ENCODE results near the gene TNFRSF1A. TPM values are rescaled to one million over a fixed set of nuclear protein-coding genes. Genes with fewer than 3 reads are reported as not detected.

The TNFRSF1A gene
- total RNA-seq, 1 experiment from 2014 or later, result 91.5 TPM

GRCh38 chr12:6328045-6328779 lies 13.7 kb downstream of the TNFRSF1A start:
- H3K27me3 ChIP-seq (replicated peaks; ENCODE audit: insufficient read depth, low read depth, low read length, poor library complexity), result no peaks in the 10 kb centered on the region
- CTCF ChIA-PET, result interaction anchor here (0.6 kb wide), 1 partner anchor 114 kb away, joined by 8 read pairs; no protein-coding TSS in a partner anchor
- TF ChIP-seq EZH2 (IDR thresholded peaks at IDR 0.05; ENCODE audit: borderline replicate concordance, low read depth, low read length, poor library complexity, severe bottlenecking) (no peak), CTCF (conservative IDR thresholded peaks at IDR 0.05; ENCODE audit: low read depth, low read length) (no peak)
- peaks cover 47% of the 10 kb centered on the region for H3K36me3 ChIP-seq (ENCODE audit: insufficient read depth, low read length, poor library complexity, severe bottlenecking)
- peaks cover 23% of the 10 kb centered on the region for H3K4me1 ChIP-seq (ENCODE audit: insufficient read depth, low read length, poor library complexity, severe bottlenecking)
- BruUV-seq (replicated peaks), result no TSS peak
- intact Hi-C loops (cut with micrococcal nuclease; ENCODE audit: unreplicated experiment), result no loop called here
- no peak overlapping the region for H3K4me3 ChIP-seq (ENCODE audit: low read depth, low read length, poor library complexity, severe bottlenecking)
- DNase-seq (ENCODE audit: low spot score), result no peak
- H3K9me3 ChIP-seq (ENCODE audit: low read depth, low read length, poor library complexity, severe bottlenecking), result no peaks in the 10 kb centered on the region
- no peak overlapping the region for H3K27ac ChIP-seq (ENCODE audit: low read depth, low read length, poor library complexity, severe bottlenecking)
- POLR2A ChIA-PET (ENCODE audit: low non-redundant PET), result no interaction called here

- peaks cover 40% of the 10 kb centered on the region for H3K36me3 ChIP-seq (ENCODE audit: insufficient read depth, low read length, poor library complexity, severe bottlenecking)
- no peak overlapping the region for H3K4me3 ChIP-seq (ENCODE audit: low read depth, low read length, poor library complexity, severe bottlenecking)
- H3K4me1 ChIP-seq (ENCODE audit: insufficient read depth, low read length, poor library complexity, severe bottlenecking), result peaks cover 28% of the 10 kb centered on the region
- DNase-seq (ENCODE audit: low spot score), result no peak
- BruUV-seq (replicated peaks), result no TSS peak
- ChIA-PET CTCF (interaction anchor here (0.8 to 1.7 kb wide), 3 partner anchors 40 to 212 kb away, joined by 3 to 5 read pairs (median 3); no protein-coding TSS in a partner anchor), POLR2A (ENCODE audit: low non-redundant PET) (no interaction called here)
- no peaks in the 10 kb centered on the region for H3K27me3 ChIP-seq (replicated peaks; ENCODE audit: insufficient read depth, low read depth, low read length, poor library complexity)
- TF ChIP-seq CTCF (conservative IDR thresholded peaks at IDR 0.05; ENCODE audit: low read depth, low read length) (no peak), EZH2 (IDR thresholded peaks at IDR 0.05; ENCODE audit: borderline replicate concordance, low read depth, low read length, poor library complexity, severe bottlenecking) (no peak)
- intact Hi-C loops (cut with micrococcal nuclease; ENCODE audit: unreplicated experiment), result no loop called here
- no peaks in the 10 kb centered on the region for H3K9me3 ChIP-seq (ENCODE audit: low read depth, low read length, poor library complexity, severe bottlenecking)
- H3K27ac ChIP-seq (ENCODE audit: low read depth, low read length, poor library complexity, severe bottlenecking), result no peak overlapping the region
These were observed 14.4 kb downstream of the TNFRSF1A start for GRCh38 chr12:6327229-6328041.

GRCh38 chr12:6326316-6327228 lies 15.3 kb downstream of the TNFRSF1A start:
- POLR2A ChIA-PET (ENCODE audit: low non-redundant PET), result no interaction called here
- TF ChIP-seq EZH2 (IDR thresholded peaks at IDR 0.05; ENCODE audit: borderline replicate concordance, low read depth, low read length, poor library complexity, severe bottlenecking), result no peak
- peak; percentile 53 for TF ChIP-seq CTCF (conservative IDR thresholded peaks at IDR 0.05; ENCODE audit: low read depth, low read length)
- CTCF ChIA-PET, result interaction anchor here (0.5 to 1.7 kb wide), 8 partner anchors 10 to 213 kb away, joined by 3 to 5 read pairs (median 3); no protein-coding TSS in a partner anchor
- no peak overlapping the region for H3K4me3 ChIP-seq (ENCODE audit: low read depth, low read length, poor library complexity, severe bottlenecking)
- BruUV-seq (replicated peaks), result no TSS peak
- H3K27ac ChIP-seq (ENCODE audit: low read depth, low read length, poor library complexity, severe bottlenecking), result no peak overlapping the region
- peaks cover 28% of the 10 kb centered on the region for H3K4me1 ChIP-seq (ENCODE audit: insufficient read depth, low read length, poor library complexity, severe bottlenecking)
- H3K27me3 ChIP-seq (replicated peaks; ENCODE audit: insufficient read depth, low read depth, low read length, poor library complexity), result no peaks in the 10 kb centered on the region
- intact Hi-C loops (cut with micrococcal nuclease; ENCODE audit: unreplicated experiment), result no loop called here
- peak; percentile 82 for DNase-seq (ENCODE audit: low spot score)
- H3K36me3 ChIP-seq (ENCODE audit: insufficient read depth, low read length, poor library complexity, severe bottlenecking), result peaks cover 31% of the 10 kb centered on the region
- H3K9me3 ChIP-seq (ENCODE audit: low read depth, low read length, poor library complexity, severe bottlenecking), result no peaks in the 10 kb centered on the region
